HL-60 (cell line): ENCODE results near the gene TIFAB.

ENCODE experiments used
- CTCF ChIP-seq: IDR thresholded peaks from one replicate; pipeline ENCODE4 v1.5.1; 2011; ENCODE audit warnings: low read length, control low read depth, inconsistent platforms; ENCODE audit not compliant: insufficient read depth
- GABPA ChIP-seq: IDR thresholded peaks from 2 replicates; pipeline ENCODE4 v1.6.1; 2012; ENCODE audit warnings: low read depth
- POLR2AphosphoS5 ChIP-seq: IDR thresholded peaks from 2 replicates; pipeline ENCODE4 v1.6.1; 2012; ENCODE audit warnings: low read depth
- REST ChIP-seq: IDR thresholded peaks from 2 replicates; pipeline ENCODE4 v1.6.1; 2012; ENCODE audit warnings: low read depth; ENCODE audit not compliant: insufficient replicate concordance

GRCh38 chr5:135494196-135494595 is 42.0 kb upstream of the TIFAB start:
- TF ChIP-seq POLR2AphosphoS5 (no peak), CTCF (no peak), REST (no peak), GABPA (no peak)
